Activated naive CD4-positive, alpha-beta T cell (primary cell): ENCODE measurements around the gene GSG1L.

Experiments used
- DNase-seq, 4 experiments: peaks; one replicate each; lab custom pipeline; 2025; lab: John Stamatoyannopoulos, UW

The GSG1L gene

DNA sequence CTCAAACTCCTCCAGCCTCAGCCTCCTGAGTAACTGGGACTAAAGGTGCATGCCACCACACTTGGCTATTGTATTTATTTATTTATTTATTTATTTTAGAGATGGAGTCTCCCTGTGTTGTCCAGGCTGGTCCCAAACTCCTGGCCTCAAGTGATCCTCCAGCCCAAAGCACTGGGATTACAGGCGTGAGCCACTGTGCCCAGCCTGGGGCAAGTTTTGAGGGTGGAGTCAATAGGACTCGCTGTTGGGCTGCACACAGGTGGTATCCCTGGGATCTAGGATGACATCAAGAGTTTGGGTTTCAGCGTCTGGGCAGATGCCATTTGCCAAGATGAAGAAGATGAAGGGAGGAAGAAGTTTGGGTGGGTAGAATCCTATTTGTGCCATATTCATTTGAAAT, 213.9 kb downstream of the GSG1L start:
- no peak for DNase-seq

DNA sequence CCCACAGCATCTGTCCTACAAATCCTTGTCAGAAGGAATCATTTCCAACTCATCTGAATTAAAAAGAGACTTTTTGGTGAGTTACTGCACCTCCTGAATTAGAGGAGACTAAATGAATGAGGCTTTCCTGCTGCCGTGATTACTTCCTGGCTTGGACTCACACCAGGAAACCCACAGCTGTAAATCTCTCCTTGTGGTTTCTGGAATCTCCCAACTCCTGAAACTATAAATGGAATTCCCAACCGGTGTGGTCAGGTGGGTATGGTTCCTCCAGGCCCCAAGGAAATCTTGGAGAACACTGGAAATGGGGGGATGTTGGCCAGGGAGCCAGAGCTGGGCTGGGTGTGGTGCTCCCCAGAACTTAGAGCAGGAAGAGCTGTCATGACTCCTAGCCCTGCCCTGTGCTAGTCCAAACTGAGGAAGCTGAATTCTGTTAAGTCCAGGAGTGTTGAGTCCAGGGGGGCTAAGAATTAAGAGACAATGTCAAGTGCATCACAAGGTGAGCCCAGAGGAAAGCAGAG, 216.4 kb downstream of the GSG1L start:
- DNase-seq, result no peak

DNA sequence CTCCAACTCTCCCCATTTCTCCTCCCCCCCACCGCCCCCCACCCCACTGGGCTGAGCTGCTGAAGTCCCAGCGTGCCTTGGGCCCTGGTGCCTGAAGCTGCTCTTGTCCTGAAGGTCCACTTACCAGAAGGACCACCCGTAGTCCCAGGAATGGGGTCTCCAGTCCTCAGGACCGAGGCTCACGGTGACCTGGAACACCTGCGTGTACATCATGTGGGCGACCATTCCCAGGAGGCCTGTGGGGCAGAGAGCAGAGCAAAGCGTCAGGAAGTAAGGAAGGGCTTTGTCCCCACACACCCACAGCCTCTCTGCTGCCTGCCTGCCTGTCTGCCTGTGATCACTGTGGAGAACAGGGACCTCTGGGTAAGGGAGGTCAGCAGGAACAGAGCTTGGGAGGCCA, 218.7 kb downstream of the GSG1L start:
- DNase-seq, result no peak

DNA sequence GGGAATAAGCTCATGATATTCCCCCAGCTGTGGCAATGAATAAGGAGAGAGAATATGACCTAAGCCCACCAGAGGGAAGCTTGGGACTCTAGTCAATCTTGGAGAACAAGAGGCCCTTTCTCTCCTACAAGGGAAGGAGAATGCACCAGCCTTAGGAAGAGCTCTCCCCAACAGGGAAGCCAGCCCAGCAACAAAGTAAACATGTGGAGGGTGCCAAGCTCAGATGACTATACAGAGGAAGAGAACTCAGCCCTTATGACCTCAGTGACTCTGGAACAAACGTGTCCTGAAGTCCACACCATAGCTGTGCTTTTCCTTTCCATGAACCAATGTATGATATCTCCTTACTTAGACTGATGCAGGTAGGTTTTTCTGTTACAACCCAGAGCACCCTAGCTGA, 219.7 kb downstream of the GSG1L start:
- no peak for DNase-seq

DNA sequence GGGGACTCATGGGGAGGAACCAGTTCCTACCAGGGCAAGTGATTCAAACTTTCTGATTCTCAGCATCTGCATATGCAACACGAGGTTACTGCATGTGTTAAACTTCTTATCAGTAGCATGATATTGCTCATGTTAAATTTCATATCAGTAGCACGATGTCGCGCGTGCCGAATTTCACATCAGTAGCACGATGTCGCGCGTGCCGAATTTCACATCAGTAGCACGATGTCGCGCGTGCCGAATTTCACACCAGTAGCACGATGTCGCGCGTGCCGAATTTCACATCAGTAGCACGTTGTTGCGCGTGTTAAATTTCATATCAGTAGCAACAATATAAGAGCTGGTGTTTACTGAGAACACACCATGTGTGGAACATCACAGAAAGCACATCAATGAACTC, 221.6 kb downstream of the GSG1L start:
- no peak for DNase-seq

DNA sequence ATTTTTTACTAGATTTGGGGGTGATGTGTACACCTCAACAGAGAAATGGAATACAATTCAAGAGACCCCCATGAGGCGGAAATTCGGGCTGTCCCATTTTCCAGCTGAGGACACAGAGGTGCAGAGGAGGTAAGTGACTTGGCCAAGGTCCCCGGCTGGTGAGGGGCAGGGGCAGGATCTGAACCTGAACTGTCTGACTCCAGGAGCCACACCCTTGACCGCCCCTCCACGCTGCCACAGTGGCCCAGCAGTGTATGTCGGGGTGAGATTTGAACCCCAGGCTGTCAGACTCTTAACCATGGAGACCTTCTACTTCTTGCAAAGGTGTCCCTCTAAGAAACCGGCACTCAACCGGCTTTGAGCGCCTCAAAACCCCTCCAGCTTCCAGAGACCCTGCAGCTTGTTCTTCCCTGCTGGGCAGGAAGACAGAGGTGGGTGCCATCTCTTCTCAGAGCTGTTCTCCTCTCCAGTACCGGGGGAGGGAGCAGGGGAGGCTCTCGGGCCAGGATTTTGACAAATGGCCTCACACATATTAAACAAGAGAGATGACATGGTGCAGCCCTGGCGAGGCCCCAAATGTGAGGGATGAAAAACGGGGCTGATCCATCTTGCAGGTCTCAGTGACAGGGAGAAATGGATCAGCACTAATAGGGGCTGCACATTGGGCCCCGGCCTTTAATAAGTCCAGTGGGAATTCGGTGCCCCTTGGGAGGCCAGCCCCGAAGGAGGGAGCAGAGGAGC, 222.3 kb downstream of the GSG1L start:
- DNase-seq, result no peak

DNA sequence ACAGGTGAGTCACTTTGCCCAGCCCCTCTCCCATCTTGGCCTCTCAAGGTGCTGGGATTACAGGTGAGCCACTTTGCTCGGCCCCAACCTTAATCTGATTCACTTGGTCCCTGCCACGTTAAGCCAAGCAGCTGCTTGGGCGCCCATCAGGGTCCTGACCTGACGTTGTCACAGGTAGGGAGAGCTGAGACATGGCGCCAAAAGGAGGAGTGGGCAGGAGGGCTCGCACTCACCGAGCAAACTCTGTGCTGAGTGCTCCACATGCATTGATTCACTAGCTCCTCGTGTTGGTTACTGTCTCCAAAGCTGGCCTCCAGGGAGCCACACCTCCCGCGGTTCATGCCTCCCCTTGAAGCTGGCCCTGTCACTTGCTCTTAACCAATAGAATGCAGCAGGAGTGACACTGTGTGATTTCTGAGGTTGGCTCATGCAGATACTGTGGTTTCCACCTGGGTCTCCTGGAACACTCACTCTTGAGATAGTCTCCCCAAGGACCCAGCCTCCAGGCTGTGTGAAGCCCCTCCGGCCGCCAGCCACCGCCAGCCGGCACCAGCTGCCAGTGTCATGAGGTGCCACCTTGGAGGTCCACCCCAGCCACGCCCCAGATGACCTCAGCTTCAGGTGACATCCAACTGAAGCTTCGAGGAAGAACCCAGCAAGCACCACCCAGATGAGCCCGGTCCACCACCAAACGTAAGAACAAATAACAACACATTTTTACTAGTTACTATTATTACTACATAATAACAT, 223.0 kb downstream of the GSG1L start:
- DNase-seq, result no peak

DNA sequence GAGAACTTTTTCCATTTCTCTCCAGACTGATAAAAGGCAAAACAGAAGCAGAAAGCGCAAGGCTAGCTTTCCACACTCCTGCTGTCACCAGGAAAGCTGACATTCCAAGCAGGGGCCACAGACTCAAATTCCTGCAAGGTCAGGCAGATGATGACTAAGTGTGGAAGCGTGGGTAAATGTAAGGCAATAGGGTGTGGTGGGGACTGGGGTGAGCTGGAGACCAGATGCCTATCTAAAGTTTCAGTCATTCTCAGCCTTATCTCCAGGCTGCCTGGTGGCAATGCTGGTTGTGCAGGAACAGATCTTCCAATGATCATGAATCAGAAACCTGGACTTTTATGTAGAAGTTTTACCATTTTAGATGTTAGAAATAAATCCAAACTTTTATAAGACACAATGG, 224.1 kb downstream of the GSG1L start:
- no peak for DNase-seq

DNA sequence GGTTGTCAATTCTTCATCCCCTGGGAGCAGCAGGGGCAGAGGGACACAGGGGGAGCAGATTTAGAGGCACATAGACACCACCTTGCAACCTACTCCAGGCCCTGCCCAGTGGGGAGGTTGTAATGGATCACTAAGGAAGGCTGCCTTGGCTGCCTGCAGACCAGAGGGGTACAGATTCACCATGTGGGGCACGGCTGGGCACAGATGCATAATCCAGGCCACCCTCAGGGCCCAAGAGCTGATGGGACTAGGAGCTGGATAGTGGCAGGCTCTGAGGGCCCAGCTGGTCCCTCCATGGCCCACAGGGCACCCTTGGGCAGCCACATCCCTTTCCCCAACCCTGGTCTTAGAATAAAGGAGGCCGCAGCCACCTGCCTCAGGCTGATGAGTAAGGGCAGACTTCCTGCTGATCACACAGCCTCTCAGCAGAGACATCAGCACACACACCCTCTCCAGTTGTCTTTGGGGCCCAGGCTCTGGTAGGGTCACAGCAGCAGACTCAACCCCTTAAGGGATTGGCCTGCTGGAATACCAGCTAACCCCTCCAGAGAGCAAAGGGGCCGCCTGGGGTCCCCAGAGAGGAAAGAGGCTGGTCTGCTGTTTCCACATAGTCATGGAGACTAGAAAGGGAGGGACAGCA, 224.9 kb downstream of the GSG1L start:
- no peak for DNase-seq

DNA sequence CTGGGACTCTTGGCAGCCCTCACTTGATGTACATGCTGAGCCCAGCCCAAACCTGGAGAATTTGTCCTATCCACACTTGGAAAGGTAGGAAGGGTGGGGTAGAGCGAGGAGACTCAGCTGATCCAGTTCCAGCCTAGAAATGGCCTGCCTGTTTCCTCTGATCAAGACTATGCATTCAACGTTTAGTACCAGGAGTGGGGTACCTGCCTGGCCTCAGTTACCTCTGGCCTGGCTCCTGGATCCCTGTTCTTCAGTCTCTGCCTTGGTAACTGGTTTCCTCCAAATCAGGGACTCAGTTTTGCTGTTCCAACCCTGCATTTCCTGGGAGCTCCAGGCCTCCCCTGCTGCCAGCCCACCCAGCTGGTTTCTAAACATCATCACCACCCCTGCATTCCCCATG, 233.5 kb downstream of the GSG1L start:
- DNase-seq, result no peak

DNA sequence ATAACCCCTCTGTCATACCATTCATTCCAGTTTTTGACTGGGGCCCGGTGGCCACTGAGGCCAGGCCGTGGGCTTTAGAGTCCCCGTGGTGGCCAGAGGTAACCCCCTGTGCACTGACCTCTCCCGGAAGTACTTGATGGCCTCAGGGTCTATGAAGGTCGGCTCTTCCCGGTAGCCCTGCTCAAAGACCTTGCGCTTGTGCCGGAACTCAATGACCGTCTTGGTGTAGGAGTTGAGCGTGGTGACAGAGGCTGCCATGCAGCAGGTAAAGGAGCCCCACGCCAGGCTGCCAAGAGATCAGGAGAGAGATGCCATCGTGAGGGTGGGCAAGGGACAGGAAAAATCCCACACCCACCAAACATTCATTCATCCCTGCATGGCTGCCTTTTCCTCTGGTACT, 234.8 kb downstream of the GSG1L start:
- DNase-seq, result no peak

DNA sequence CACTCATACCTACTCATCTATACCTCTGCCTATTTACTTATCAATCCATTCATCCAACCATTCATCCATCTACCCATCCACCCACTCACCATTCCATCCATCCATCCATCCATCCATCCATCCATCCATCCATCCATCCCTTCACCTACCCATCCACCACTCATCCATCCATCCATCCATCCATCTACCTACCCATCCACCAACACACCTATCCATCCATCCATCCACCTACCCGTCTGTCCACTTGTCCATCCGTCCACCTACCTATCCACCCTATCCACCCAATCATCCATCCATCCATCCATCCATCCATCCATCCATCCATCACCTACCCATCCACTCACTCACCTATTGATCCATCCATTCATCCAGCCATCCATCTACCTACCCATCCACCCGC, 235.7 kb downstream of the GSG1L start:
- no peak for DNase-seq

DNA sequence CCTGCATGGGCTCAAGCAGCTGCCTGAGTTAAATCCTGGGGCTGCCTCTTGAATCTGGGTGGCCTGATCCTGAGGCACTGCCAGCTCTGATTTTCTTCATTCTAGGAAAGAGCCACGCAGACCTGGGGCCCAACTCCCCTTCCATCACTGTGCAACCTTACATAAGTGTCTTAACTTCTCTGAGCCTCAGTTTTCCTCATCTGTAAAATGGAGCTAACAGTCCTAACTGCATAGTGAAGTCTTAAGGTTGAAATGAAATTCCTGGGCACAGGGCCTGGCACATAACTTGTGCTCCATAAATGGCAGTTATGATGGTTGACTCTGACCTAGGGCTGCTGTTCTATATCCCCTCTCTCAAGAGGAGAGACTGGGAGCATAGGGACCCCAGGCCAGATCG, 236.6 kb downstream of the GSG1L start:
- DNase-seq, result no peak

DNA sequence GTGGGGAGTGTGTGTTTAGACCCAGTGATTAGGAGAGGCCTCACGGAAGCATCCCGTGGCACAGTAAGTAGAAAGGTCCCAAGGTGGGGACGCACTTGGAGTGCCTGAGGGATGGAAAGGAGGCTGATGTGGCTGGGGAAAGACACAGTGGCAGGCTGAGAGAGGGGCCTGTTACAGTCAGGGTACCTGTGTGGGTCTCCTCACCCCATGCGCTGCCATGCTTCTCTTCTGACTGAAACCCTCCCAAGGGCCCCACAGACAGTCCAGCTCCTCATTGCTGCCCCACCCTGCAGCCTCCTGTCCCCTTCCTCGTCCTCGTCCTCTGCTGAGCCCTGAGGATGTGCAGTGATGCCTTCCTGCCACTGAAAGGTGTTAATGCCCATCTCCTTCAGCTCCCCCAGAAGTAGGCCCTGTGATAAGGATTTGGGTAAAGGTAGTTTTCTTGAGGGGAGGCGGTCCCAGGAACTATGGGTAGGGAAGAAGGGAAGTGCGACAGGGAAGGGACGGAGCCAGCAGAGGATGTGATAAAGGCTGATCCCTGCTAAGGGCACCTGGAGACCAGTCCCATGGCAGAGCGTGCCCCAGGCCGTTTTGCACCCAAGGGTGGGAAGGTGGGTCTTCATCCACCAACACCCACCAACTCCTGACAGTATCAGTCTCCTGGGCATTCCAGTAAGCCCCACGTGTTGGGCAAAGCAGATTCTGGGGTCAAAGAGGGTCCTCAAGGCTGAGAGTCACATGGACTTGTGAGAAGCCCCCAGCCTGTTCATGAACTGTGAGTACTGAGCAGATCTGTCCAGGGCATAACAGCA, 237.2 kb downstream of the GSG1L start:
- DNase-seq, result no peak

DNA sequence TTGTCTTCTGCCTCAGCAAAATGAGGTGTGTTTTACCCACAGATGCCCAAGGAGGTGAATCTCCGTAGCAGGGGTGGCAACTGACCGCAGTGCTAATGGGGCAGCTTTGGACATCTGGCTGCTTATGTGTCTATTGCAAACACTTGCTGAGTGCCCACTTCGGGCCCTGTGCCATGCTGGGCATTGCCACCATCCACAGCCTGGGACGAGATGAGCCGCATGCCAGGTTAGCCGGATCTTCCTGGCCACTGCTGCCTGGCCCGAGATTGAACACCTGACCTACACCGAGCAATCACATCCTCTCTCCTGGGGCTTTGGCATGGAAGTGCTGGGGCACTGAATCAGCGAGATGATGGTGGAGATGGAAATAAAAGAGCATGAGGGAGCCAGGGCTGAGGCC, 238.7 kb downstream of the GSG1L start:
- DNase-seq, result no peak

DNA sequence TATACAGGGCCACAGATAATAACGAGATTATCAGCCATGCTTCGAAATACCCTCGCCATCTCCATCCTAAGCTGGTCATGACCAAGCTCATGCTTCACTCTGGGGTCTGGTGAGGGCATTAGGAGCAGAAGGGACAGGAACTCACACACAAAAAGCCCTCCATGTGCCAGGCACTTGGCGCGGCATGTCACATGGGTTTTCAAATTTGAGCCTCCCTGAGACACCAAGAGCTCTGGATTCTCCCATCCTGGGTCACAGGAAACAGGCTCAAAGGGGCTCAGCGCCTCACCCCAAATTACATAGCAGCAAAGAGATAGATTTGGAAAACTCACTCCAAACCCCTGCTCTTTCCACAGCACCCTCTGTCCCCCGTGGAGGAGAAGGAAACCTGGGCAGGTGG, 239.5 kb downstream of the GSG1L start:
- no peak for DNase-seq

DNA sequence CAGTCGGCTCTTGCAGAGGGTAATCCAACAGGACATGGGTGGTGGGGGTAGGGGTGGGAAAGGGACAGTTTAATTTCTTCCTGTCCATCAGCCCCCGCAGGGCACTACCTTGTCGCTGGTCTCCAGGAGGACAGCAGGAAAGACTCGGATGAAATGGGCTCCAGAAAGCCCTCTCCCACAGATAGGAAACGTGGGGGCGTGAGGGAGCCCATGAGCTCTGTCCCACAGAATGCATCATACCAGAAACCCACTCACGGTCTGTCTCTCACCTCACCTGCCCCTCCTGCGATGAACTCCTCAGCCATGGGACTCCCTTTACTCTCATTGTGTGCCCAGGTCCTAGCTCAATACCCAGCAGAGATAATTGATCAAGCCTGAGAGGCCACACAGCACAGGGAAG, 240.1 kb downstream of the GSG1L start:
- no peak for DNase-seq

DNA sequence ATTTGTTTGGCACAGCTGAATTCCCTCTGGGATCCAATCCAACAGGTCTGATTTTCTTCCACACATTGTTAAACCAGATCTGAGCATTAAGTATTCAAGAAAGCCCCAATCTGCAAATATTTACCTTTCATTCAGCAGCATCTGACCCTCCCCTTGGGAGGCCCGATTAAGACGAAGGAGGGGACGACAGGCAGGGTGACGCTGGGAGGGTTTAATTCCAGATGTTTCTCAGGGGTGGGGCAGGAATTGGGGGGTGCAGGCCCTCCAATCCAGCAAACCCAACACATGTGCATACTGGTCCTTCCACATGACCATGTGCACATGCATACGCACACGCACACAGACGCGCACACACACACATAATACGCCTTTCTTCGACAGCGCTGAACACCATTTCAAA, 240.5 kb downstream of the GSG1L start:
- DNase-seq, result no peak

DNA sequence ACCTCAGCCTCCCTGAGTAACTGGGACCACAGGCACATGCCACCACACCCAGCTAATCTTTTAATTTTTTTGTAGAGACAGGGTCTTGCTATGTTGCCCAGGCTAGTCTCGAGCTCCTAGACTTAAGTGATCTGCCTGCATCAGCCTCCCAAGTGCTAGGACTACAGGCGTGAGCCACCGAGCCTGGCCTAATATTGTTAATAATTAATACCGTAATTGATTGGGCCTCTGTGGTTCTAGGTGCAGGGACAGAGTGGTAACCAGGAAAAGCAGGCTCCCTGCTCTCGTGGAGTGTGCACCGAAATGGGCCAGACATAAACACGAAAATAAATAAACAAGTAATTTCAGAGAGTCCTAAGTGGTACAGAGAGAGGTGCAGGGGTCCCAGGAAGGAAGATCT, 241.0 kb downstream of the GSG1L start:
- no peak for DNase-seq

DNA sequence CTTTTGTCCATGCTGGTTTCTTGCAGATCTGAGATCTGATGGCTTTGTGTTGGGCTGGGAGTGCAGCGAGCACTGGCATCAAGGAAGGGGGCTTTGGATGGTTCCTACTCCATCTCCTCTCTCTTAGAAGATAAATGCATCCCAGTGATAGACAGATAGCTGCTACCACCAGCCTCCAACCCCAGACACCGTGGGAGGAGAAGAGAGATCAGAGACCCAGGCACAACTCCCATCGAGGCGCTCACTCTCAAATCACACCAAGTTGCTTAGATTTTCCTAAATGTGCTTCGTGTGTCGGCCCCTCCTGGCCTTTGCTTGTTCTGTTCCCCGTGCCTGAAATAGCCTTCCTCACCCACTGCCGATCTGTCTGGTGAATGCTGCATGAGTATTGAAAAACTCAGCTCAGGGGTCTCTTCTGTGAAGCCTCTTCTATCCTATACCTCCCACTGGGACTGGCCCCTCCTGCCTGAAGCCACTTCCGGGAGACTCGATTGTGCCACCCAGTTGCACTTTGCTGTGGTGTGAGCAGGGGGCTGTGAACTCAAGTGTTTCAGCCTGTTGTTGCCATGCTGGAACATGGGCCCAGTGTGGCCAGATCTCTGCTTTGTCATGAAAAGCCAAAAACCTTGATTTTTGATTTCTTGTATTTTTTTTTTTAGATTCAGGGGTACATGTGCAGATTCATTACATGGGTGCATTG, 242.7 kb downstream of the GSG1L start:
- DNase-seq, result no peak

DNA sequence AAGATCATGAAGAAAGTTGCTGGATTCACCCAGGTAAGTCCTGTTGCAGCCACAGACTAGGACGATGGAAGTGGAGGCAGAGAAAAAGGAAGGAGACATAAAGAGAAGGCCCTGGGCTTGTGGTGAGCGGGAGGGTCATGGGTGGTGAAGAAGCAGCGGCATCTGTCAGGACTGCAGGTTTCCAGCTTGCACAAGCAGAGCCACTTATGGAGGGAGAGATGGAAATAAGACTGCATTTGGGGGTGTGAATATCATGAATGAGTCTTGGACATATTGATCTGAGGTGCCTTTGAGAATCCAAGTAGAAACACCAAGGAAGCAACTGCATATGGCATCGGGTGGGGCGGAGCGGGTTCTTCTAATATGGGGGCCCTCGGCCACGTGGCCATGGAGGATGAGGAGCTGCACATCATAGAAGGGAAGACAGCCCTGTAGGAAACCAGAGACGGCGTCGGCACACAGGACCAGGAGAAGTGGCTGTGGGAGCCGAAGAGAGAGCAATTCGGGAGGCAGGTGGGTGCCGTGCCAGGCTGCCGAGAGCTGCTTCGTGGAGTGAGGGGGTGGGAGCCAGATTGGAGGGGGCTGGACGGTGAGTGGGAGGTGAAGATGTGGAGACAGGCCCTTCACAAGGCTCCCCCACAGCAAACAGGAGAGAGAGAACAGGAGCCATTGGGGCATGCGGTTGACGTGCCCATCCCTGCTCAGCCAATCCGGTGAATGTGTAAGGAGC, 243.5 kb downstream of the GSG1L start:
- no peak for DNase-seq
